HG03159 (cell line): ENCODE results near the gene DEPDC5.
"Not testable (repeated sequence)": the region's sequence is repeated elsewhere in the genome, so short reads cannot be mapped to it uniquely, and the experiment has no call there.

Experiments
- ATAC-seq: cut with Tn5 transposase; IDR thresholded peaks from one replicate; pipeline ENCODE4 v1.9.1; 2021; ENCODE audit warnings: mild to moderate bottlenecking, moderate library complexity; ENCODE audit not compliant: unreplicated experiment

The DEPDC5 gene

DNA sequence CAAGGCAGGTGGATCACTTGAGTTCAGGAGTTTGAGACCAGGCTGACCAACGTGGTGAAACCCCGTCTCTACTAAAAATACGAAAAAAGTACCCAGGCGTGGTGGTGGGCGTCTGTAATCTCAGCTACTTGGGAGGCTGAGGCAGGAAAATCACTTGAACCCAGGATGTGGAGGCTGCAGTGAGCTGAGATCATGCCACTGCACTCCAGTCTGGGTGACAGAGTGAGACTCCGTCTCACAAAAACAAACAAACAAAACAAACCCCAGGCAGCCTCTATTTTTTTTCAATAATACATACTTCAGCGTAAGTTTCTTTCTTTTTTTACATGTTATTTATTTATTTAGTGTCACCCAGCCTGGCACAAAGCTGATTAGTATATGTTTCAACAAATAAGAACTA lies 60.1 kb downstream of the DEPDC5 start:
- ATAC-seq, result not testable (repeated sequence)

DNA sequence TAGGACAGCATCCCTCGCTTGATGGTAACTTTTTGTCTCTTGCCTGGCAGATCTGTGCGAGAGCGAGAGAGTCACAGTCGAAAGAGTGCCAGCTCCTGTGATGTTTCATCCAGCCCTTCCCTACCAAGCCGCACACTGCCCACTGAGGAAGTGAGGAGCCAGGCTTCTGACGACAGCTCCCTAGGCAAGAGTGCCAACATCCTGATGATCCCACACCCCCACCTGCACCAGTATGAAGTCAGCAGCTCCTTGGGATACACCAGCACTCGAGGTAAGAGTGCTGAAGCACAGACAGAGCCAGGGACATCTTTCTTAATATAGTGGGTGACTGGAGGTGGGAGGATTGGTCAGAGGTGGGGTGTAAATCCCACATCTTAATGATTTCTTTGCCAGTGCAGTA lies 61.1 kb downstream of the DEPDC5 start:
- no peak for ATAC-seq

DNA sequence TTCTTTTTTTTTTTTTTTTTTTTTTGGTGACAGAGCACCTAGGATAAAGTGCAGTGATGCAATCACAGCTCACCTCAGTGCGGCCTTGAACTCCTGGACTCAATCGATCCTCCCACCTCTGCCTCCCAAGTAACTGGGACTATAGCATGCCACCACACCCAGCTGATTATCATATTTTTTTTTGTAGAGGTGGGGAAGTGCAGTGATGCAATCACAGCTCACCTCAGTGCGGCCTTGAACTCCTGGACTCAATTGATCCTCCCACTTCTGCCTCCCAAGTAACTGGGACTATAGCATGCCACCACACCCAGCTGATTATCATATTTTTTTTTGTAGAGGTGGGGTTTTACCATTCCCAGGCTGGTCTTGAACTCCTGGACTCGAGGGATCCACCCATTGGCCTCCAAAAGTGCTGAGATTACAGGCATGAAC lies 61.6 kb downstream of the DEPDC5 start:
- not testable (repeated sequence) for ATAC-seq

DNA sequence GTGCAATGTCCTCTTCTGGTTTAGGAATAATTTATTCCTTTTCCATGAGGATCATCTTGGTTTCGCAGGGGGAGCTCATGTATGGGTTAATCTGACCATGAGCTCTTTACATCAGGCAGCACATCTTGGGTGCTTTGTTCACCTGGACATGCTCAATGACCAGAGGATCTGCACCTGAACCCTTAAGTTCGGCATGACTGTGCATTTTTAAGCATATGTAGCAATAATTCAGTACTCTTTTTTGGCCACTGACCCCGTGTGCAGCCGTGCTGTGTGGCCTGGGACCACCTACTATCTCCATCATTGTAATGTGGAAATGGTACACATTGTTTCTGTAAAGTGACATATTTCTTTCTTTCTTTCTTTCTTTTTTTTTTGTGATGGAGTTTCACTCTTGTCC lies 62.9 kb downstream of the DEPDC5 start:
- ATAC-seq, result no peak

DNA sequence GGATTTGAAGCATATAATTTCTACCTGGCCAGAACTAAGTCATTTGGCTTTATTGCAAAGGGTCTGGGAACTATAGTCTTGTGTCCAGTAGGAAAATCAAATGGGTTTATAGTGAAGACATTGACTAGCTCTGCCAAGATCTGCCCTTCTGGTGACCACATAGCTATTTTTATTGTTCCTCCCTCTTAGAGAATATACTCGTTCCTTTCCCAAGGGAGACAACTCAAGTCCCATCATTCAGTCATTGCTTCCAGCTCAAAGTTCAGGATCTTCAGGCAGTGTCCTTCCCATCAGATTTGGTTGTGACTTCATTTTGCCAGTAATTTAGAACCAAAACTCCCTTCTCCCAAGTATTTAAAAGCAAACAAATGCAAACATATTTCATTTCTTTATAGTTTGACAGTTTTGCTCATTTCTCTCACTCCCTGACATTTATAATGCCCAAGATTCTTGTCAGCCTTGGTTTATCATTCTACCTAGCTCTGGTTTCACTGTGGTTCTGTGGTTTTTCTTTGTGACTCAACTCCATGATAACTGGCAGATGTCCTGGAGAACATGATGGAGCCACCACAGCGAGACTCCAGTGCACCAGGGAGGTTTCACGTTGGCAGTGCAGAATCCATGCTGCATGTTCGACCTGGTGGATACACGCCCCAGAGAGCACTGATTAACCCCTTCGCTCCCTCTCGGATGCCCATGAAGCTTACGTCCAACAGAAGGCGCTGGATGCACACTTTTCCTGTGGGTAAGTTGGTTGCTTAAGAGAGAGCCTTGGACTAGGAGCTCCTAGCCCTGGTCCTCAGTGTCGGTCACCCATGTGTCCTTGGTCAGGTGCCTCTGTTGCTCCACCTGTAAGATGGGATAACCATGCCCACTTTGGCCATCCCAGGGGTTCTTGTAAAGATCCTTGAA lies 64.9 kb downstream of the DEPDC5 start:
- ATAC-seq, result no peak

DNA sequence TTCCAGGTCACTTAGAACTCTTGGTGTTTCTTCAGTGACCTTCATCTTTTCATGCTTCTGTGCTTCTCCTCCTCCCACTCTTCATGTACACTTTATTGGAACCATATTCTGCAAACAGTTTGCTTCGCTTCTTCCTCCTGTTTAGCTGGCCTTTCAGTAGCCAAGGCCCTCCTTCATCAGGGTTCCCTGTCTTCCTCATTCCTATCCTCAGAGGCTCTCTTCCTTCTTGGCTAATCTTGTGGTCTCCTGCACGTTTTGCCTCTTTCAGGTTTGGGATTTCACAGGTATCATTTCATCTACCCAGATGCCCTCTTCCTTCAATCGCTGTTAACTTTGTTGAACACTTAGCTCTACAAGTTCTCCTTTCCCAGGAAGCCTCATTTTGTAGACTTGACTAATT lies 66.8 kb downstream of the DEPDC5 start:
- no peak for ATAC-seq

DNA sequence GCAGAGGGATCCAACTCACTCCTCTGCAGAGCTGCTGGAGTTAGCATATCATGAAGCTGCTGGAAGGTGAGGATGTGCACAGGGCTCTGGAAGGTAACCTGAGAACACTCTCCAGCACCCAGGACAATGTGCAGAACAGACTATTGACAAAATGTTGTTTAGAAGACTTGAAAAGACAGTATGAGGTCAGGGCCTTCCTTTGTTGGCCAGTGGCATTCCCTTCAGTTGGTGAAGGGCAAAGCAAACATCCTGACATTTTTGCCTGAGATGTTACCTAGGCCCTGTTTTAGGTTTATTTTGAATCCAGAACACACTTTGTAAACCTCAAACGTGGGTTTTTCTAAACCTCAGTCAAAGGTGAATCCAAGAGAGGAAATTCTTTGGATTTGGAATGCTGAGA lies 67.8 kb downstream of the DEPDC5 start:
- no peak for ATAC-seq

DNA sequence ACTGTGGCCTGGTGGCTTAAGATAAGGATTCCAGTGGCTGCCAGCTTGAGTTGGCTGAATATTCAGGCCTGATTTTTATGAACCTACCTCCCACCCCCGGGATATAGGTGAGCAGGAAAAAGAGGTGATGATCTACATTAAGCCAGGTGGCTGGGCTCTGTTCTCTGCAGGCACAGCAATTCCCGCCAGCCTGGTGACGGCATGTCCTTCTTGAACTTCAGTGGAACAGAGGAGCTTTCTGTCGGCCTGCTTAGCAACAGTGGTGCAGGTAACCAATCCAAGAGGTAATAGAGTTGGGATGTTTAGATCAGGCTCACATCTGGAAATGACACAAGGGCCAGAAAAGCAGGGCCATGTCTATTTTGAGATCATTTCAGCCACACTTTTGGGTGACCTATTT lies 68.7 kb downstream of the DEPDC5 start:
- no peak for ATAC-seq

DNA sequence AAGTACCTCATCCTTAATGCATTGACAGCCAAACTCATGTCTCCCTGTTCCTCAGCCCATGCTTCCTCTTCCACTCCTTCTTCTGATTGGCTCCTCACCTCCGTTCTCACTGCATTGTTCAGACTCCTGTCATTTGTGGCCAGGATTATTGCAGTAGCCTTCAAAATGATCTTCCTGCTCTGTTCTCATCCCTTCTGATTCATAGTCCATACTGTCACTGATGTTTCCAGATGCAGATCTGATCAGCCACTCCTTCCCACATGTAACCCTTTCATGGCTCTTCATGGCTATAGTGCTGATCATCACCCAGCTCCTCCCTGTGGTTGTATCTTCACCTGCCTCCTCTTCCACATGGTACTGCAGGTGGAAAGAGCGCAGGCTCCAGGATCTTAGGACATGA lies 71.7 kb downstream of the DEPDC5 start:
- ATAC-seq, result no peak

DNA sequence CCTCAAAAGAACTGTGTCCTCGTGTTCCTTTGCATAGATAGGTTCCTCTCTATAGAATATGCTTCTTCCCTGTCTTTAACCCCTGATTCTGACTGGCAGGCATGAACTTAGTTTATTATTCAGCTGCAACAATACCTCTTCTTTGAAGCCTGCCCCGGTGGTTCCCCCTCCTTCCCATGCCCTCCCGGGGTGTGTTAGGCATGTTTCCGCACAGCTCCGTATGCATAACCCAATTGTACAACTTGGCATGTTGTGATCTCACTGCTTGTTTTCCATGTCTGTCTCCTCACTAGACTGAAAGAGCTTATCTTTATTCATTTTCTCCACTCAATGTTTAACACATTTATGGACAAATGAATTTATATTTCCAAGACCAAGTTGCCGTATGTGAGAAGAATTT lies 72.6 kb downstream of the DEPDC5 start:
- ATAC-seq, result no peak

DNA sequence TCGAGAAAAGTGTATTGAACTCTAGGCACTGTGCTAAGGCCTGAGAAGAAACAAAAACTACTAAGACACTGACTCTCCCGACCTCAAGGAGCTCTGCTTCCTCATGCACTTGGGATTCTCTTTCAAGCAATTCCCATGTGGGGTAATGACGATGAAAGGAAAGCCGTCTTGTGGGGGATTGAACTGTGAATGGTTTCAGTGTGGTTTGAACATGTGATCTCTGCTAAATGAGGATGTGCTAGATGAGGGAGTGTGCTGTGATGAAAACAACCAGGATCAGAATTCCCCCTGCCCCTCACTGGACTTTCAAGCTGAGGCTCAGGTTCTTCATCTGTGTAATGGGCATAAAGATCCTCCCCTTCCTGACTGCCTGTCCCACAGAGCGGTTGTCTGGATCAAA lies 74.9 kb downstream of the DEPDC5 start:
- no peak for ATAC-seq

DNA sequence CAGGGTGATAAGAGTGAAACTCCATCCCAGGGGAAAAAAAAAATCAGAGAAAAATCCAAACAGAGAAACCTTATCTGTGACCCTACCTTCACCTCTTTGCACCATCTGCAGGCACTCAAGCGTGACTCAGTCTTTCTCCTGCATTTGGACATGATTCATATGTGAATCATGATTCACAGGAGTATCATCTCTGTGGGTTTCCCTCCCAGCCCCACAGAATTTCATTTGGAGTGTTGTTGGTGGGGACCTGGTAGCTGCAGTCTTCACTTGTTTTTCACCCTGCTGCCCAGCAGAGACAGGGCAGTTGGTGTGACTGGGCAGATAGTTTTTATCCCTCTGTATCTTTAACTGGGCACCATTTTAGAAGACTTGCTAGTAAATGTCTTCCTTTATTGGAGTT lies 75.7 kb downstream of the DEPDC5 start:
- ATAC-seq, result no peak

DNA sequence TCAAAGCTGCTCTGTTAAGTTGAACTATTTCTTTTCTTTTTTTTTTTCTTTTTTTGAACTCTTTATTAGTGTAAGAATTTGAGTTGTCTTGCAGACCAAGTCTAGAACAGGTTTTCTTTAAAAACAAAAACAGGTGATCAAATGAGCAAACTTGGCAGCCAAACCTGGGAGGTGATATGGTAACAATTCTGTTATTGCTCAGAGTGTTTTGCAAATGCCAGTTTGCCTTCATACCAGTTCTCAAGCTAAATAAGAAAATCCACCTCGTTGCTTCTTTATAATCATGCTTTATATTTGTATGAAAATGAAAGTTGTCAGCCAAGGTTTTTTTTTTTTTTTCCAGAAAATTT lies 76.9 kb downstream of the DEPDC5 start:
- ATAC-seq, result no peak

DNA sequence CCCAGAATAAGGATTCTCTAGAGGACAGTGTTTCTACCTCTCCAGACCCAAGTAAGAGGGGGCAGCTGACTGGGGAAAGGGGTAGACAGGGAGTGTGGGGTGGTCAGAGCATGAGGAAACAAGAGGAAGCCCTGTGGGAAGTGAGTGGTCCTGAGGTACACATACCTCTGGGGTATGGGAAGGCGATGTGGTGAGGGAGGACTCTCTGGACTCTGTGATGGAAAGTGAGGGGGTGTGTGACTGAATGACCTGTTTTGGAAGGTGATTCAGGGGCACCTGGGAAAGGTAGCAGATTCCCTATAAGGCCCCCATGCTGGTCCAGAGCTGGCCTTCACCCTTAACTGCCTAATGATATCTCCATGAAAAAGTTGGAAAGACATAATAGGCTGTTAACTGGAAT lies 80.1 kb downstream of the DEPDC5 start:
- ATAC-seq, result no peak

DNA sequence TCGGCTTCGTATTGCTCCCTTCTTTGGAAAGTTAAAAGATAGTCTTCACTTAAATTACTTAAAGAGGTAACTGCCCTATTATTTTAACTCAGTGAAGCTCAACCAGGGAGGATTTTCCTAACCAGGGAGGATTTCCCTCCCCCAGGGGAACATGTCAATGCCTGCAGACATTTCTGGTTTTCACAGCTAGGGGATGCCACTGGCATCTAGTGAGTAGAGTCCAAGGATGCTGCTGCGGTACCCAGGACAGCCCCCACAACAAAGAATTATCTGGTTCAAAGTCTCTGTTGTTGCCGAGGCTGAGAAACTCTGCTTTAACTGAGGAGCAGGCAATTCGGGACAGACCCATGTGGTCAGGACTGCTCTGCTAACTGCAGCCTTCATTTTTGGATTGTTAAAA lies 82.2 kb downstream of the DEPDC5 start:
- ATAC-seq, result no peak

DNA sequence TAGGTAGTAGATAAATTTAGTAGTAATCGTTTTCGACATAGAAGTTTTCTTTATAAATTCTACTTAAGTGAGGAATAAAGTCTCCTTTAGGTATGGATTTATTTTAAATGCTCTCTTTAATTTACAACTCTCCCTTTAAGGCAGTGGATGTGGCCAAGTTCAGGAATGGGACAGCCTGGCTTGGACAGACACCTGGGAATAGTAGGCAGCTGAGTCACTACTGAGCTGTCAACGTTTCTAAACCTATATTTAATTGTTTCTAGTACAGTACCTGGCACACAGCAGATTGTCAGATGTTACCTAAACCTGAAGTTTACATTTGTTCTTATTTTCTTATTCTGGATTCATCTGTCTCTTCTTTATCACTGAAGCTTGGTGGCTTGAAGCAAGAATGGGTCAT lies 85.1 kb downstream of the DEPDC5 start:
- ATAC-seq, result no peak

DNA sequence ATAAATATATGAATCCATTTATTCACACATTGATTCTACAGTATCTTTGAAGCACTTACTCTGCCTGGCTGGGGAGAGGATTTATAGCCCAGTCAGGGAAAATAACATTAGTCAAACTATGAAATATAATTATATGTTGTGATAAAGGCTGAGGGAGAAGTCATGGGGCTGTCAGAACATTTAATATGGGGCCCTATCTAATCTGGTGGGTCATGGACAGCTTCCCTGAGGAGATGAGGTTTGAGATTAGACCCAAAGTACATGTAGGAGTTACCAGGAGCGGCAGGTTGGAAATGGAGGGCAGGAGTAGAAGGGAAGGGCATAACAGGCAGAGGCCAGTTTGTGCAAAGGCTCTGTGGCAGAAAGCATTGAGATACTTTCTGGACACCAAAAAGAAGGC lies 86.2 kb downstream of the DEPDC5 start:
- ATAC-seq, result no peak

DNA sequence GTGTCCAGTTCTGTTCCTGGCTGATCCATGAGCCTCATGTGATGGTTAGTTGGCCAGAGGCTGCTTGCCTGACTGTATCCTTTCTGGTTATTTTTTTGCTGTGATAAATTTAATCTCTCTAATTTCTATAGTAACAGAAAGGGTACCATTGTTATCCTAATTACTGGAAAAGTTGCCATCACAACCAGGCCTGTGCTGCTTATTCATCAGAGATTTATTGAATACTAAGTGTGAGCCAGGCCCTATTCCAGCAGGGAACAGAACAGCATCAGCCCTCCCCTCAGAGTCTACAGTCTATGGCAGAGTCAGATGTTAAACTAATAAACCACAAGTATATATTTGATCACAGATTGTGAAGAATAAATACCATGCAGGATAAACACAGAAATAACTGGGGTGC lies 86.8 kb downstream of the DEPDC5 start:
- no peak for ATAC-seq

DNA sequence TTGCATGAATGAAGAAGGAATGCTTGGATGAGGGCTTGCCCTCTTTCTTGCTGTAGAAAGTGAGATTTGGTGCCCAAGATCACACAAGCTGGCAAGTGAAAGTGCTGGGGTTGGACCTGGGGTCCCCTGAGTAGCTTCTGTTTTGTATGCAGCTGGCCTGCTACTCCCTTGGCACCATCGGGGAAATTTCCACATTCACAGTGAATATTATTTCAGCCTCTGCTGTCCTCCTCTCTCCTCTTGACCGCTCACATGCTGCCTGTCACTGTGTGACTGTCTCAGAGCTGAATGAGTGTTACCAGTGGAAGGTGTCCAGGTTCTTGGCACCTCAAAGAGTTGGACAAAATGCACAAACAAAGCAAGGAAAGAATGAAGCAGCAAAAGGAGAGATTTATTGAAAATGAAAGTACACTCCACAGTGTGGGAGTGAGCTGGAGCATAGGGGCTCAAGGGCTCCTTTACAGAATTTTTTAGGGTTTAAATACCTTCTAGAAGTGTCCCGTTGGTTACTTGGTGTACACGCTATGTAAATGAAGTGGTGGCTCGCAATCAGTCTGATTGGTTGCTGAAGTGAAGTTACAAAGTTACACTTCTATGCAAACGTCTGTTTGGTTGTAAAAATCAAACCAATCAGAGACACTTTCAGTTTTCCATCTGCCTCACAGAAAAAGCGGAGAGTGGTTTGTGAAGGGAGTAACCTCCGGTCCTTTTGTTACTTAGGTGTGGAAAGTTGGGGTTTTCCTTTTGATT lies 87.4 kb downstream of the DEPDC5 start:
- ATAC-seq, result no peak

DNA sequence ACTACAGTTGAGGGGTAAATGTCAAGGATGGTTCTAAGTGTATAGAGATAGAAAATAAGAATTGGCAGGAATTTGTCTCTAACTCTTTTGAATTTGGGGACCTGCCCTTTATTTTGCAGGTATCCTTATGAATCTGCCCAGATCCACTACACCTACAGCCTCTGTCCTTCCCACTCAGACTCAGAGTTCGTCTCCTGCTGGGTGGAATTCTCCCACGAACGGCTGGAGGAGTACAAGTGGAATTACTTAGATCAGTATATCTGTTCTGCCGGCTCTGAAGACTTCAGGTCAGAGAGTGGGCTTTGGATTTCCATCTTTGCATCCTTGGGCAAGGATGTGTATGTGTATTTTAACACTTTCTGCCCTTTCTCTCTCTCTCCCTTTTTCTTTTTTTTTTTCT lies 89.7 kb downstream of the DEPDC5 start:
- no peak for ATAC-seq

DNA sequence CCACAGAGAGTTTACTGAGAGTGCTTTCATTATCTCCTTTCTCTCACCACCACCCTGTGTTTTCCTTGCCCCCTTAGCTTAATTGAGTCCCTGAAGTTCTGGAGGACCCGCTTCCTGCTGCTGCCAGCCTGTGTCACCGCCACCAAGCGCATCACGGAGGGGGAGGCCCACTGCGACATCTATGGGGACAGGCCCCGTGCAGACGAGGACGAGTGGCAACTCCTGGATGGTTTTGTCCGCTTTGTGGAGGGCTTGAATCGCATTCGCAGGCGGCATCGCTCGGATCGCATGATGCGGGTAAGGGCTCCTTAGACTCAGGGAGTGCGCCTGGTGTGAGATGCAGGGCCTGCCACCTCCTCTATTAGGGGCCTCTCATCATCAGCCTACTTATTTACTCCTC lies 91.1 kb downstream of the DEPDC5 start:
- no peak for ATAC-seq
